HG03159 (cell line): ENCODE measurements around the gene CYCS.

Experiments
- ATAC-seq: cut with Tn5 transposase; IDR thresholded peaks from one replicate; pipeline ENCODE4 v1.9.1; 2021; ENCODE audit warnings: mild to moderate bottlenecking, moderate library complexity; ENCODE audit not compliant: unreplicated experiment

Gene CYCS

DNA sequence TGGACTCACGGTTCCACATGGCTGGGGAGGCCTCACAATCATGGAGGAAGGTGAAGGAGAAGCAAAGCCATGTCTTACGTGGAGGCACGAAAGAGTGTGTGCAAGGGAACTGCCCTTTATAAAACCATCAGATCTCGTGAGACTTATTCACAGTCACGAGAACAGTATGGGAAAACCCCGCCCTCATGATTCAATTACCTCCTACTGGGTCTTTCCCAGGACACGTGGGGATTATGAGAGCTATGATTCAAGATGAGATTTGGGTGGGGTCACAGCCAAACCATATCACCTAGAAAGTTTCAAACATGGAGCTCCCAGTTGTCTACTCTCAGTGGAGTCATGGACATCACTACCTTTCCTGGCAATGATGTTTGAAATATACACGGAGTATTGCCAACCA, 49.6 kb downstream of the CYCS start:
- ATAC-seq: no peak

GRCh38 chr7:25073451-25073850, 51.6 kb downstream of the CYCS start:
- no peak for ATAC-seq
